NCI-H774 (cell line): ENCODE measurements around the gene NPY5R.

Experiments
- DNase-seq: peaks from one replicate; lab custom pipeline; 2025; lab: John Stamatoyannopoulos, UW

The NPY5R gene

DNA sequence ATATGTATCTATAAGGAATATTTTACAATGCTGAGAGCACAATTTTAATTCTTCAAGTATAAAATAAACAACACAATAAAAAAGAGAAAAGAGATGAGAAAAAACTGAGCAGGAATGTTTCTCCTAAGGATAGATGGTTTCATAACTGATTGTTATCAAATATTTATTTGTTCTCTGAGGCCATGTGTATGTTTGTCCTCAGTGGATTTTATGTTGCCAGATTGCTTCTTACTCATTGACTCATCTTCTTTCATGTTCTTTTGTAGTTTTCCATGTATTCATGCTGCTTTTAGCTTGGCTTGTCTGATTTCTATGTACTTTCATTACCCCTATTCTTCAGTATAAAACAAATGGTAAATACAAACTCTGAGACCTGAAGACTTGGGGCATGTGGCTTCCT is 41.2 kb downstream of the NPY5R start:
- no peak for DNase-seq

DNA sequence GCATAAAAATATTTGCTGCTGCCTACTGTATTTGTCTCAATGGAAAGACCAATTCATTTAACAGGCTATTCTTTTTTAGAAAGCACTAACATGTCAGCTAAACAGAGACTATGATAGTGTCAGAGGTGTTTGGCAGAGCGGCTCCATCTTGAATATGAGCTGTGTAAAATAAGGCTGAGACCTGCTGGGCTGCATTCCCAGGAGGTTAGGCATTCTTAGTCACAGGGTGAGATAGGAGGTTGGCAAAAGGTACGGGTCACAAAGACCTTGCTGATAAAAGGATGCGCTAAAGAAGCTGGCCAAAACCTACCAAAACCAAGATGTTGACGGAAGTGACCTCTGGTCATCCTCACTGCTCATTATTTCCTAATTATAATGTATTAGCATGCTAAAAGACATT is 41.8 kb downstream of the NPY5R start:
- DNase-seq, result no peak

DNA sequence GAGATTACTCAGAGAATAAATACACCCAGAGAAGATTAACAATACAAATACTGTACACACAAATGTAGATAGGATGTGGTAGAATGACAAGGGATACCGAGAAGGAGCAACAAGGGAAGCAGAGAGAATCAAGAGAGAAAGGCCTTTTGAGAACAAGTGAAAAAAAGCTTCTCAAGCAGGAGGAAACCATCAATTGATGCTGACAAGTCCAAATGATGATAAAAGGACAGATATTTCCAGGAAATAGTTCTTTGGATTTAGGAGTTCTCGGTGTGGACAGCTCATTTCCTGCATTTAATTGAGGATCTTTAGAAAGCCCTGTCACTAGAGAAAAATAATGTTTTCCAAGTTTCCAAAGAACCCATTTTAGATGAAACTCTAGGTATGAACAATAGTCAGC is 48.1 kb downstream of the NPY5R start:
- no peak for DNase-seq

DNA sequence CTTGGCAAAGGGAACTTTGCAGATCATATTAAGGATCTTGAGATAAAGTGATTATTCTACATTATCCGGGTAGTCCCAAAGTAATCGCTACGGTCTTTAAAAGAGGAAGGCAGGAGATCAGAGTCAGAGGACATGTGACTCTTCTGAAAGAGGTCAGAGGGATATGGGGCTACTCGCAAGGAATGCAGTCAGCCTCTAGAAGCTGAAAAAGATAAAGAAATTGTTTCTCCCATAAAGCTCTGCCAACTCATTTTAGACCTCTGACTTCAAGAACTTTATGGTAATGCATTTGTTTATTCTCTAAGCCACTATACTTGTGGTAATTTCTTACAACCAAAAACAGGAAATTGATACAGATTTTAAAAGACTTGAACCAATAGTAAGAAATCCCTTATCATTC is 48.6 kb downstream of the NPY5R start:
- DNase-seq, result no peak

DNA sequence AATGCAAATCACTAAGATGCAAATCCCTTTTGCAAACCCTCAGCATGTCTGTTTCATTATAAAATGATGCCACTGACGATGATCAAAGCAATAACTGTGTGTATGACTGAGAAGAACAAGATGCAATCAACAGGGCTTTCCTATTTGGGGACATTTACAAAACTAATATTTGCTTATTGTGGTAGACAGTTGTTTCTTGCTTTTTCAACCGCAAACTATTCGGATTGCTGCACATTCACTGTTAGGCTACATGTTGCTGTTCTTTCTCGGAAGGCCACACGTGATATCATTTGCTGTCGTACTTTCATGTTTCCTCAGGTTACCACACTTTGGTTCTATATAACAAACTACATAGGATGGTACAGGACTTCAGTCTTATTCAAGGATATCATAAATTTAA is 49.8 kb downstream of the NPY5R start:
- no peak for DNase-seq

DNA sequence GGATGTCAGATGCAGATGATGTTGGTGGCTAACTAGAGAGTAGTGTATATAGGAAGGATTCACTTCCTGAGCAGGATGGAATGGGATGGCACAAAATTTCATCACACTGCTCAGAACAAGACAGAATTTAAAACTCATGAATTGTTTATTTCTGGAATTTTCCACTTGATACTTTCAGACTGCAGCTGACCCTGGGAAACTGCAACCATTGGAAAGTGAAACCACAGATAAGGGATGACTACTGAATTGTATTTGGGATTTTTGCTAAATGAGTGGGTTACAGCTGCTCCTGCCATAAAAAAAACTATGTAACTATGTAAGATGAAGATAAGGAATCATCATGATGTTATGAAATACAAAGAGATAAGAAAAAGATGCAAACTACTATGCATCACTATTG is 51.4 kb downstream of the NPY5R start:
- DNase-seq, result no peak

DNA sequence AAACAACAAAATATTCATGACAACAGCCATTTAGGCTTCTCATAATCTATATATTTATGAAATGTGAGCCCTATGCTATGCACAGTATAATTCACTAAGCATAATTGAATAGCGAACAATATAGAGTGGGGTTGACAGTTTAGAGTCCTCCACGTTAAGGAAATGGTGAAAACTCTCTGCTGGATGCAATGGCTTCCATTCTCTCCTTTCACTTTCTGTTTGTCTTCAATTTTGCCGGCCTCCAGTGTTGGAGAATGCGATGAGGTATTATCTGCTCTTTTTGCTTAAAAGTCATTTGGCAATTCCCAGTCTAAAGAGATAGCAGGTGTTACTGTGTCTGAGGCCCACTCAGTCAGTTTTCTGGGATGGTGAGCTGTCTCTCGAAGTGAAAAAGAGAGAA is 52.1 kb downstream of the NPY5R start:
- DNase-seq, result no peak

DNA sequence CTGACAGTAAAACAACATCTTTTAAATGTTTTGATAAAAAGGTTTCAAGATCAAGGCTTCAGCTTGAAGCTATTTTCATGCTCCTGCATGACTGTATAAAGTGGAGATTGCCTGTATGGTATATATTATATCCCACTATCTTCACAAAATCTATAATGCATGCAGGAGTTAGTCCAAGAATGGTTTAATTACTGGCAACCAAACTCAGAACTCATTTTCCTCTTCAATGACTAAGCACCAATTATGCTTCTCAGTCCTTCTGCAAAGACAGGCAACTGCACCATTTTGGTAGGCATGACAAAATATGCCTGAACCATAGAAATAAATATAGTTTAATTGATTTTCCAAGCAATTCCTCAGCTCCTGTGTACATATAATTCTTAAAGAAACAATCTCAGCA is 54.5 kb downstream of the NPY5R start:
- no peak for DNase-seq

DNA sequence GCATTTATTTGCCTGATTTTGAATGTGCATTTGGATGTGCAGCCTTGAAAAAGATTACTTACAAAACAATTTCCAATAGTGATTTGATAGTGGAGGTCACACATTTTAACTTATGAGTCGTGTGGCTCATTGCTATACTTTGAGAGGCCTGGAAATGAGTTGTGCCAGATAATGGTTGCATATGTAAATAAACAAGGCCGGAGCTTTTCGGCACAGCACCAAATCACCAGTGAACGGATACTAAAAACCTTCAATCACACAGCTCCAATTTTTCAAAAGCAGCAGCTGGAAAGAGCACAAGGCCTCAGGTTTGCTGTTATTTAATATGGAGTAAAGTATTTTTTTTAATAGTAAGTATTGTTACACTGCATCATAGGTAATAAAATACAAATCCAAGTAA is 57.2 kb downstream of the NPY5R start:
- no peak for DNase-seq
